Right lobe of liver (tissue), 4 donors: ENCODE data around the gene ZNF625.

Experiments used
- CTCF ChIP-seq, 4 donors: fragments of 200-600 bp in 3 of 4; fragments of 450-650 bp in 1 of 4; IDR thresholded peaks; one replicate each; pipeline versions ENCODE4 v1.5.1 to v1.8.0; 2016 to 2022; ENCODE audit warnings: antibody characterized with exemption in 4 of 4, mild to moderate bottlenecking in 2 of 4
- POLR2A ChIP-seq: fragments of 450-650 bp; IDR thresholded peaks from one replicate; pipeline ENCODE4 v1.6.1; 2017; ENCODE audit warnings: antibody characterized with exemption, mild to moderate bottlenecking
- donor health status: DM: no; HTN: no; CAD: no.
- donor health status: DM: no; HTN: no; CAD: no.
- donor health status: DM: no; HTN: yes; CAD: no.

DNA sequence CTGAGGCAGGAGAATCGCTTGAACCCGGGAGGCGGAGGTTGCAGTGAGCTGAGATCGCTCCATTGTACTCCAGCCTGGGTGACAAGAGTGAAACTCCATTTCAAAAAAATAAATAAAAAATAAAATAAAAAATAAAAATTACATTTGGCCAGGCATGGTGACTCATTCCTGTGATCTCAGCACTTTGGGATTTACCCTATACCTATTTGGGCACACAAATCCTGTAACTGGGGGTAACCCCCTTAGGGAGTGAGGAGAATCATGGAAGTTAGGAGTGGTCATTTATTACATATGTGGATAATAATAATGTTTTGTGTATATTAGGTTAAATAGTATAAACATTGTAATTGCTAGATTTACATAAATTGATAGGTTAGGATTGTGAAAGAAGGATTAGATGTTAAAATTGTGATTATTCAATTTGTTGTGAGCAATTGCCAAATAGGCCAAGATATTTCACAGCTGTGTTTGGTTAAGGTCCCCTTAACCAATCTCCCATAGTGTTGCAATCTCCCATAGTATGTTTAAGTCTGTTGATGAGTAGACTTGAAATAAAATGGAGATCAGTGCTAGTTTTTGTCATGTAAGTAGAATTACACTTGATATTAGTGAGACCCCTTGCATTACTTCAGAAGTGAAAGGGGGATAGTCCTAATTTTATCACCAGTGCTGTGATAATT, 61.3 kb downstream of the ZNF625 start:
- TF ChIP-seq CTCF (IDR thresholded peaks at IDR 0.05) (no peak), POLR2A (no peak)
